ENCODE results near the gene SPOCK2.

The SPOCK2 gene

GRCh38 chr10:72029414-72029813 is 58.9 kb downstream of the SPOCK2 start:
- DNase-seq (ENCODE audit: insufficient read length, low spot score), result no peak
- no peak for FAIRE-seq
- no peak for TF ChIP-seq PAX5 (IDR thresholded peaks at IDR 0.05; ENCODE audit: insufficient read depth, low read length, severe bottlenecking)
- no peak for TF ChIP-seq POLR2AphosphoS5 (IDR thresholded peaks at IDR 0.05; ENCODE audit: low read depth, low read length)
- no peak for TF ChIP-seq SPI1 (IDR thresholded peaks at IDR 0.05; ENCODE audit: low read depth, low read length)
- no peak for TF ChIP-seq POU2F2 (IDR thresholded peaks at IDR 0.05; ENCODE audit: low read depth, low read length)
- no peak for TF ChIP-seq POLR2A (IDR thresholded peaks at IDR 0.05; ENCODE audit: low read depth, low read length)
- no peak for TF ChIP-seq TAF1 (IDR thresholded peaks at IDR 0.05; ENCODE audit: low read depth, low read length)

GRCh38 chr10:72027498-72027897 is 60.9 kb downstream of the SPOCK2 start:
- FAIRE-seq, result no peak
- DNase-seq (ENCODE audit: insufficient read length, low spot score), result no peak
- TF ChIP-seq SPI1 (IDR thresholded peaks at IDR 0.05; ENCODE audit: low read depth, low read length) (no peak), POU2F2 (IDR thresholded peaks at IDR 0.05; ENCODE audit: low read depth, low read length) (no peak), POLR2AphosphoS5 (IDR thresholded peaks at IDR 0.05; ENCODE audit: low read depth, low read length) (no peak), TAF1 (IDR thresholded peaks at IDR 0.05; ENCODE audit: low read depth, low read length) (no peak), POLR2A (IDR thresholded peaks at IDR 0.05; ENCODE audit: low read depth, low read length) (no peak), PAX5 (IDR thresholded peaks at IDR 0.05; ENCODE audit: insufficient read depth, low read length, severe bottlenecking) (no peak)

- DNase-seq (ENCODE audit: insufficient read length, low spot score) (no peak), FAIRE-seq (no peak)
- TF ChIP-seq PAX5 (IDR thresholded peaks at IDR 0.05; ENCODE audit: insufficient read depth, low read length, severe bottlenecking), result no peak
- TF ChIP-seq TAF1 (IDR thresholded peaks at IDR 0.05; ENCODE audit: low read depth, low read length), result no peak
- no peak for TF ChIP-seq POLR2AphosphoS5 (IDR thresholded peaks at IDR 0.05; ENCODE audit: low read depth, low read length)
- TF ChIP-seq SPI1 (IDR thresholded peaks at IDR 0.05; ENCODE audit: low read depth, low read length), result no peak
- TF ChIP-seq POLR2A (IDR thresholded peaks at IDR 0.05; ENCODE audit: low read depth, low read length), result no peak
- no peak for TF ChIP-seq POU2F2 (IDR thresholded peaks at IDR 0.05; ENCODE audit: low read depth, low read length)
Measured at GRCh38 chr10:72026278-72027111, 61.9 kb downstream of the SPOCK2 start.

- TF ChIP-seq POU2F2 (IDR thresholded peaks at IDR 0.05; ENCODE audit: low read depth, low read length) (no peak), SPI1 (IDR thresholded peaks at IDR 0.05; ENCODE audit: low read depth, low read length) (no peak), POLR2A (IDR thresholded peaks at IDR 0.05; ENCODE audit: low read depth, low read length) (no peak), PAX5 (IDR thresholded peaks at IDR 0.05; ENCODE audit: insufficient read depth, low read length, severe bottlenecking) (no peak), POLR2AphosphoS5 (IDR thresholded peaks at IDR 0.05; ENCODE audit: low read depth, low read length) (no peak), TAF1 (IDR thresholded peaks at IDR 0.05; ENCODE audit: low read depth, low read length) (no peak)
- no peak for DNase-seq (ENCODE audit: insufficient read length, low spot score)
- FAIRE-seq, result no peak
Measured at GRCh38 chr10:72025832-72026231, 62.5 kb downstream of the SPOCK2 start.

GRCh38 chr10:72025400-72025799 is 63.0 kb downstream of the SPOCK2 start:
- TF ChIP-seq TAF1 (IDR thresholded peaks at IDR 0.05; ENCODE audit: low read depth, low read length) (no peak), PAX5 (IDR thresholded peaks at IDR 0.05; ENCODE audit: insufficient read depth, low read length, severe bottlenecking) (no peak), POLR2A (IDR thresholded peaks at IDR 0.05; ENCODE audit: low read depth, low read length) (no peak), SPI1 (IDR thresholded peaks at IDR 0.05; ENCODE audit: low read depth, low read length) (no peak), POLR2AphosphoS5 (IDR thresholded peaks at IDR 0.05; ENCODE audit: low read depth, low read length) (no peak), POU2F2 (IDR thresholded peaks at IDR 0.05; ENCODE audit: low read depth, low read length) (no peak)
- DNase-seq (ENCODE audit: insufficient read length, low spot score) (no peak), FAIRE-seq (no peak)

GRCh38 chr10:72024596-72024995 is 63.8 kb downstream of the SPOCK2 start:
- DNase-seq (ENCODE audit: insufficient read length, low spot score), result no peak
- TF ChIP-seq POLR2A (IDR thresholded peaks at IDR 0.05; ENCODE audit: low read depth, low read length) (no peak), PAX5 (IDR thresholded peaks at IDR 0.05; ENCODE audit: insufficient read depth, low read length, severe bottlenecking) (no peak), POLR2AphosphoS5 (IDR thresholded peaks at IDR 0.05; ENCODE audit: low read depth, low read length) (no peak), POU2F2 (IDR thresholded peaks at IDR 0.05; ENCODE audit: low read depth, low read length) (no peak), TAF1 (IDR thresholded peaks at IDR 0.05; ENCODE audit: low read depth, low read length) (no peak), SPI1 (IDR thresholded peaks at IDR 0.05; ENCODE audit: low read depth, low read length) (no peak)
- no peak for FAIRE-seq

- FAIRE-seq (no peak), DNase-seq (ENCODE audit: insufficient read length, low spot score) (no peak)
- TF ChIP-seq PAX5 (IDR thresholded peaks at IDR 0.05; ENCODE audit: insufficient read depth, low read length, severe bottlenecking) (no peak), POLR2A (IDR thresholded peaks at IDR 0.05; ENCODE audit: low read depth, low read length) (no peak)
Measured at GRCh38 chr10:72022228-72022627, 66.1 kb downstream of the SPOCK2 start.

GRCh38 chr10:72020914-72021809 is 67.2 kb downstream of the SPOCK2 start:
- TF ChIP-seq POU2F2 (IDR thresholded peaks at IDR 0.05; ENCODE audit: low read depth, low read length) (no peak), POLR2AphosphoS5 (IDR thresholded peaks at IDR 0.05; ENCODE audit: low read depth, low read length) (no peak), POLR2A (IDR thresholded peaks at IDR 0.05; ENCODE audit: low read depth, low read length) (no peak), SPI1 (IDR thresholded peaks at IDR 0.05; ENCODE audit: low read depth, low read length) (no peak), PAX5 (IDR thresholded peaks at IDR 0.05; ENCODE audit: insufficient read depth, low read length, severe bottlenecking) (no peak), TAF1 (IDR thresholded peaks at IDR 0.05; ENCODE audit: low read depth, low read length) (no peak)
- FAIRE-seq, result no peak
- no peak for DNase-seq (ENCODE audit: insufficient read length, low spot score)

Data from GM12891 (cell line).